Measurements from ENCODE around the gene RAVER1.
A peak's percentile ranks its signal among the peaks of the same experiment; 100 is the strongest.

The RAVER1 gene

GRCh38 chr19:10317045-10317856 is 16.1 kb downstream of the RAVER1 start:
- DNase-seq, result no peak

DNA sequence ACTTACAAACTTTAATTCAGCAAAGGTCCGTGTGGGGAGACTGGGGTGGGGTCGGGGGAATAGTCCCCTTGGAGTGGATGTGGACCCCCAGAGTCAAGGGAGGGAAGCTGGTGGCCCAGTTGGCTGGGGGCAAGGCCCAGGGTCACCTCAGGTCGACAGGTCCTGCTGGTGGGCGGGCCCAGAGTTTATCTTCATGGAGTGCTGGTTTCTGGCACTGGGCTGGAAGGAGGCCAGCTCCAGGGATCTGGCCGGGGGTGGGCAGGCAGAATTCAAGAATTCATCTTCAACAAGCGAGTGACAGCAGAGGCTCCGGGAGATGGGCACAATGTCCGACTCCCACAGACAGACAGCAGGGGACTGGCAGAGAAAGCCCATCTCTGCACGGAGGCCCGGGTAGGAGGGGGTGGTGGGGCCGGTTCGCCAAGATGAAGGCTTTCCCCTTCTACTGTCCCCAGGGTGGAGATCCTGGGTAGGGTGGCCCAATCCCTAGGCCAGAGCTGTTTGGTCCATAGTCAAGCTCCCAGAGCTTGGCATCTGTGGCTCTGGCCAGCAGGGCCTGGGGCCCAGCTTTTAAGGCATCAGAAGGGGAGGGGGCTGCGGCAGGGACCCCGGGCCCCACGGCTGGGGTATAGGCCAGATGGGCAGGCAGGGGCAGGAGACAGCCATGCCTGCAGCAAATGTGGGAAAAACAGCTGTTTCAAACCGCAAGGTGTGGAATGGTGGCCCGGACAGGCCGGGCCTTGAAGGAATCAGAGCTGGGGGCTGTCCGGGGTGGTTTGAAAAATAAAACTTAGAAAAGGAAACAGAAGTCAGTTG is 16.9 kb downstream of the RAVER1 start:
- no peak for DNase-seq

DNA sequence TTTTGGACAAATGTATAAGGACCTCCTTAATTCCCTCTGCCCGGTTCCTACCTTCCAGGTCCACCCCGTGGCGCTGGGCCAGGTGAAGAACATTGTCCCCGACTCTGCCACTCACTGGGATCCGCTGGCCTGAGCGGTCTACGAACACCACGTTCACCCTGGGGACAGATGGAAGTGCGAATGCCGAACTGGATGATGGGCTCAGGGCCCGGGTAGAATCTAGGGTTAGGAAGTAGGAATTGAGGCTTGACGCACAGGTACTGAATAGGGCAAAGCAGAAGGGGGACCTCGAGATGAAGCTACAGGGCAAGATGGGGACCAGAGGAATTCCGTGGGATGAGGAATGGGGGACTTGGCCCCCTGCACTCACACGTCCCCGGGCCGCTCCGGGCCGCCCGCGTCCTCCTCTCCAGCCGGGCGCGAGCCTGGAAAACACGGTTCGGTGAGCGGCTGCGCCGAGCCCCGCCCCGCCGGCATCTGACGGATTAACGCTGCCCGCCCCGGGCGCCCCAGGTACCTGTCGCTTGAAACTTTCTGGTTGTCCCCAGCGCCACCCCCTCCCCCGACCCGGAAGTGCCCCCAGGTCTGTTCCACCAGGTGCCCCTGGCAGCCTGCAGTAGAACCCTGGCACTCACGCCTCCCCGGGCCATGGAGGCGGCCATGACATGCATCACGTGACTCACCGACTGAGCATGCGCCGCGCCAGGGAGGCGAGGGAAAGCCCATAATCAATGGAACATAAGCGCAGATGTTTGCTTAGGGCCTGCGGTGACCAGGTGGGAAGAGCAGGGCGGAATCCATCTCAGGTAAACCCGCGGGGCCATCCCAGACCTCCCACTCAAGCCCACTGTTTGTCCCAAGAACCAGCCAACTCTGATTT is 17.8 kb downstream of the RAVER1 start, which contains the start of gene FDX2:
Gene FDX2, minus strand, starts transcription at position 681 of the 880 bp plus-strand sequence. Its CDS starts 19 bp downstream, at position 662.
- peak; percentile 77 to 86 (median 81) for DNase-seq

DNA sequence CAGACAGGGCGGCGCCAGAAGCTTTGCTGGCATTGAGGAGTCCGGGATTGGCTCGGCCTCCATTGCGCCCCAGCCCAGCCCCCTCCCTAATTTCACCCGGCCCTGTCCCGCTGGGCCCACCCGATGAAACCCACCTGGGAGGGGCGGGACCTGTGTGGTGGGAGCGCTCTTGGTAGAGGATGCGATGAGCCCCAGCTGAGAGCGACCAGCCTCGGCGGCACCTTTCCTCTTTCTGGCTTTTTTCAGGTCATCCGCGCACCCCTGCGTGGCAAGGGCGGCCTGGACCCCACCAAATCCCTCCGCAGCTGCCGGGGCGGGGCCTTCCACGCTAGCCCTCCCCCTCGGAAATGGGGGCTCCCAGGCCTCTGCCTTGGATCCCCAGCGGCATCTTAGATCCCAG is 23.9 kb downstream of the RAVER1 start, which contains the start of gene ZGLP1:
Gene ZGLP1, minus strand, starts transcription at position 393 of the 400 bp plus-strand sequence.
- DNase-seq, result no peak

GRCh38 chr19:10306327-10306726 is 27.0 kb downstream of the RAVER1 start:
- DNase-seq, result no peak

- DNase-seq, result no peak
Measured at GRCh38 chr19:10305139-10305806, 28.1 kb downstream of the RAVER1 start.

GRCh38 chr19:10299545-10300458 is 33.5 kb downstream of the RAVER1 start:
- no peak for DNase-seq

DNA sequence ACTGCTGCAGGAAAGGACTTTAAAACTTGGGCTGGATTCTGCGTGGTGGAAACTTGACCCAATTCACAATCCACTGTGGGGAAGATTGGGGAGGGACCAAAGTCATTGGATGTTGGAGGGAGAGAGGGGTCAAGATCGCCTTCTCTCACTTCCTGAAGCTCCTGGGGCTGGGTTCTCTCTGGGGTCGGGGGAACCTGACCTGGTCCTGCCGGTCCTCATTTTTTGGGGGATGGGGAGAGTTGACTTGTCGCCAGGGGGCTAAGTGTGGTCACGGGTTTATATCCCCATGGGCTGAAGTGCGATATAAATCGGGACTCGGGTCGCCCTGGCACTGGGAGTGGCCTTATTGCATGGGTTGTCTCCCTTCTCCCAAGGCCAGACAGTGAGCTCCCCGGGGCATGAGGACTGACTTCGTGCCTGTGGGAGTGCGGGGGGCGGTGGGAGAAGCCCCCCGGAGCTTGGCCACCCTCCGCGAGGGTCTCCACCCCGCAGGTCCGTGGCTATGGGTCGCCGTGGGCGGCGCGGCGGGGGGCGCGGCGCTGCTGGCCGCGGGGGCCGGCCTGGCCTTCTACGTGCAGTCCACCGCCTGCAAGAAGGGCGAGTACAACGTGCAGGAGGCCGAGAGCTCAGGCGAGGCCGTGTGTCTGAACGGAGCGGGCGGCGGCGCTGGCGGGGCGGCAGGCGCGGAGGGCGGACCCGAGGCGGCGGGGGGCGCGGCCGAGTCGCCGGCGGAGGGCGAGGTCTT is 37.3 kb downstream of the RAVER1 start:
- DNase-seq, result no peak

DNA sequence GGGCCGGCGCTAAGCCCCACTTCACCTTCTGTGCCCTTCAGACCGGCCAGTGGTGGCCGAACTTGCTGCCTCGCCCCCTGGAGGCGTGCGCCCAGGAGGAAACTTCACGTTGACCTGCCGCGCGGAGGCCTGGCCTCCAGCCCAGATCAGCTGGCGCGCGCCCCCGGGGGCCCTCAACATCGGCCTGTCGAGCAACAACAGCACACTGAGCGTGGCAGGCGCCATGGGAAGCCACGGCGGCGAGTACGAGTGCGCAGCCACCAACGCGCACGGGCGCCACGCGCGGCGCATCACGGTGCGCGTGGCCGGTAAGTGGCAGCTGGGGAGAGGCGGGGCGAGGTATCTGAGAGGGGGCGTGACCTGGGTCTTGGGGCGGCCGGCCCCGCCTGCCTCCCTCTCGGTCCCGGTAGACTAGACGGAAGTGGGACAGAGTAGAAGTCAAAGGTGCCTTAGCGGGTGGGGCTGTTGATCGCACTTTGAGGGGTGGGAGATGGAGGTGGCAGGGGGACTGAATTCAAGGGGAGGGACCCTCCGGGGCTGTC is 38.0 kb downstream of the RAVER1 start:
- peak in 2 of 4 experiments; percentile 45 to 46 for DNase-seq

DNA sequence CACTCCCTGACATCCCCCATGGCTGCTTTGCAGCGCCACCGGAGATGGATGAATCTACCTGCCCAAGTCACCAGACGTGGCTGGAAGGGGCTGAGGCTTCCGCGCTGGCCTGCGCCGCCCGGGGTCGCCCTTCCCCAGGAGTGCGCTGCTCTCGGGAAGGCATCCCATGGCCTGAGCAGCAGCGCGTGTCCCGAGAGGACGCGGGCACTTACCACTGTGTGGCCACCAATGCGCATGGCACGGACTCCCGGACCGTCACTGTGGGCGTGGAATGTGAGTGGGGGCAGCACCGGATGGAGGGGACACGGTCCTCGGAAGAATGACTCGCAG is 39.0 kb downstream of the RAVER1 start:
- no peak for DNase-seq

DNA sequence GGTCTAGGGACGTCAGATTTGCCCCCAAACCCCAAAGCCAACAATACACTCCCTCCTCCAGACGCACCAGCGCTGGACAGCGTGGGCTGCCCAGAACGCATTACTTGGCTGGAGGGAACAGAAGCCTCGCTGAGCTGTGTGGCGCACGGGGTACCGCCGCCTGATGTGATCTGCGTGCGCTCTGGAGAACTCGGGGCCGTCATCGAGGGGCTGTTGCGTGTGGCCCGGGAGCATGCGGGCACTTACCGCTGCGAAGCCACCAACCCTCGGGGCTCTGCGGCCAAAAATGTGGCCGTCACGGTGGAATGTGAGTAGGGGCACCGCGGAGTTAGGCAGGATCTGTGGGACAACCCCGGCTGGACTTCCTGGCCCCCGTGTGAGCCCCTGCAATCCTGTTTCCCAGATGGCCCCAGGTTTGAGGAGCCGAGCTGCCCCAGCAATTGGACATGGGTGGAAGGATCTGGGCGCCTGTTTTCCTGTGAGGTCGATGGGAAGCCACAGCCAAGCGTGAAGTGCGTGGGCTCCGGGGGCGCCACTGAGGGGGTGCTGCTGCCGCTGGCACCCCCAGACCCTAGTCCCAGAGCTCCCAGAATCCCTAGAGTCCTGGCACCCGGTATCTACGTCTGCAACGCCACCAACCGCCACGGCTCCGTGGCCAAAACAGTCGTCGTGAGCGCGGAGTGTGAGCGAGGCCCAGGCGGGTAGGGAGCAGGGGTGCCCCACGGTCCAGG is 39.5 kb downstream of the RAVER1 start:
- DNase-seq, result no peak

DNA sequence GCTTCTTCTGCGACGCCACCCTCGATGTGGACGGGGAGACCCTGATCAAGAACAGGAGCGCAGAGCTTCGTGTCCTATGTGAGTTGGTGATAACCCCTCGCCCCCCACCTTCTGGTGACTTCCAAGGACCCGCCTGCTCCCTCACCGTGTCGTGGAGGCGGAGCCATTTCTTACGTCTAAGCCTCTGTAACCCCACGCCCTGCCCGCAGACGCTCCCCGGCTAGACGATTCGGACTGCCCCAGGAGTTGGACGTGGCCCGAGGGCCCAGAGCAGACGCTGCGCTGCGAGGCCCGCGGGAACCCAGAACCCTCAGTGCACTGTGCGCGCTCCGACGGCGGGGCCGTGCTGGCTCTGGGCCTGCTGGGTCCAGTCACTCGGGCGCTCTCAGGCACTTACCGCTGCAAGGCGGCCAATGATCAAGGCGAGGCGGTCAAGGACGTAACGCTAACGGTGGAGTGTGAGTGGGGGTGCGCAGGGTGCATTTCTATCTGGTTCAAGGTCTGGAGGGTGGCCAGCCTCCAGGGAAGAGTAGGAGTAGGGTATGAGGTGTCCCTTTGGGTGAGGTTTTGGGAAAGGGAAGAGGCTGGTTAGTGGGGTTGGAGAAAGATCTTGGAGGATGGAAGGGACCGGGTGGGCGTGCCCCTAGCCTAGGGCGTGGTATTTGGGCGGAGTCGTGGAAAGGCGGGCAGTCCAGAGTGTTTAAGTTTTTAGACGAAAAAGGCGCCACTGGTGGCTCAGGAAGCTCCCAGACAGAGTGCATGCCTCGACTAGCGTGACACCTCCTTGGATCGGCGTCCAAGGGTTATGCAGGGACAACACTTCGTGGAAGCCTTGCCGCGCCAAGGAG is 40.3 kb downstream of the RAVER1 start:
- DNase-seq, result no peak

DNA sequence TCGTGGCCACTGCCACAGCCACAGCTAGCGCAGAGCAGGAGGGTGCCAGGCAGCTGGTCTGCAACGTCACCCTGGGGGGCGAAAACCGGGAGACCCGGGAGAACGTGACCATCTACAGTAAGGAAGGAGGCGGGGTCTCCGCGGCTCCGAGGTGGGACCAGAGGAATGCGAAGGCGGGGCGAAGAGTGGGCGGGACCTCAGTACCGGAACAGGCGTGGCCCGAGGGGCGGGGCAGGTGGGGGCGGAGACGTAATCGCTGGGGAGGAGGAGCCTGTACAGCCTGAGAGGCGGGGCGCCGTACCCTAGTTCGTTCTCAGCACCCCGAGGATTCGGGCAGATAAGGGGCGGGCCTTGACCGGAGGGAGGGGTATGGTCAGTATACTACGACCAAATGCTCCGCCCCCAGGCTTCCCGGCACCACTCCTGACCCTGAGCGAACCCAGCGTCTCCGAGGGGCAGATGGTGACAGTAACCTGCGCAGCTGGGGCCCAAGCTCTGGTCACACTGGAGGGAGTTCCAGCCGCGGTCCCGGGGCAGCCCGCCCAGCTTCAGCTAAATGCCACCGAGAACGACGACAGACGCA is 41.0 kb downstream of the RAVER1 start:
- peak; percentile 32 to 57 (median 36) for DNase-seq

GRCh38 chr19:10291554-10292205 is 41.6 kb downstream of the RAVER1 start:
- DNase-seq, result no peak

GRCh38 chr19:10290876-10291553 is 42.3 kb downstream of the RAVER1 start:
- DNase-seq, result no peak

DNA sequence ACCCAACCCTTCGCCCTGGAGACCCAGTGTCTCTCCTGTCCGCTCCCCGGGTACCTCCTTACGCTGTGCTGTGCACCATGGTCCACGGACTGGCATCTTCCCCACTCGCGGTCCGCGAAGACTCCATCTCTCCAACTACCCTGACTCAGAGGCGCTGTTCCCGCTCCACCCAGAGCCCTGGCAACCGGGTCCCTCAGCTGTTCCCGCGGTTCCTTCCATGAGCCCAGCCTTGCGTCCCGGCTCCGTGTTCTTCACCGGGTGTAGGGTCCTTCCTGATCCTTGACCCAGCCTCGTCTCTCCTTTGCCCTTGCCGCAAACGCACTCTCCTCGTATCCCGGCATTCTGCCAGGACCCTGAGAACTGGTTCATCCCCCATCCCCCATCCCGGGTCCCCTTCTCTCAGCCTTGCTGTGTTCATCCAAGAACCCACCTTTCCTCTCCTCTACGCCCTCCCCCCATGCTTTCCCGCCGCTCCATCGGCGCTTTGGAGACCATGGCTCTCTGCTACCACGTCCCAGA is 42.9 kb downstream of the RAVER1 start:
- no peak for DNase-seq

Measured in activated CD4-positive, CD25-positive, alpha-beta regulatory T cell (primary cell).